ENCODE data around the gene NRIP1.

NRIP1 gene, protein sequence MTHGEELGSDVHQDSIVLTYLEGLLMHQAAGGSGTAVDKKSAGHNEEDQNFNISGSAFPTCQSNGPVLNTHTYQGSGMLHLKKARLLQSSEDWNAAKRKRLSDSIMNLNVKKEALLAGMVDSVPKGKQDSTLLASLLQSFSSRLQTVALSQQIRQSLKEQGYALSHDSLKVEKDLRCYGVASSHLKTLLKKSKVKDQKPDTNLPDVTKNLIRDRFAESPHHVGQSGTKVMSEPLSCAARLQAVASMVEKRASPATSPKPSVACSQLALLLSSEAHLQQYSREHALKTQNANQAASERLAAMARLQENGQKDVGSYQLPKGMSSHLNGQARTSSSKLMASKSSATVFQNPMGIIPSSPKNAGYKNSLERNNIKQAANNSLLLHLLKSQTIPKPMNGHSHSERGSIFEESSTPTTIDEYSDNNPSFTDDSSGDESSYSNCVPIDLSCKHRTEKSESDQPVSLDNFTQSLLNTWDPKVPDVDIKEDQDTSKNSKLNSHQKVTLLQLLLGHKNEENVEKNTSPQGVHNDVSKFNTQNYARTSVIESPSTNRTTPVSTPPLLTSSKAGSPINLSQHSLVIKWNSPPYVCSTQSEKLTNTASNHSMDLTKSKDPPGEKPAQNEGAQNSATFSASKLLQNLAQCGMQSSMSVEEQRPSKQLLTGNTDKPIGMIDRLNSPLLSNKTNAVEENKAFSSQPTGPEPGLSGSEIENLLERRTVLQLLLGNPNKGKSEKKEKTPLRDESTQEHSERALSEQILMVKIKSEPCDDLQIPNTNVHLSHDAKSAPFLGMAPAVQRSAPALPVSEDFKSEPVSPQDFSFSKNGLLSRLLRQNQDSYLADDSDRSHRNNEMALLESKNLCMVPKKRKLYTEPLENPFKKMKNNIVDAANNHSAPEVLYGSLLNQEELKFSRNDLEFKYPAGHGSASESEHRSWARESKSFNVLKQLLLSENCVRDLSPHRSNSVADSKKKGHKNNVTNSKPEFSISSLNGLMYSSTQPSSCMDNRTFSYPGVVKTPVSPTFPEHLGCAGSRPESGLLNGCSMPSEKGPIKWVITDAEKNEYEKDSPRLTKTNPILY (N-terminal part only)

DNA sequence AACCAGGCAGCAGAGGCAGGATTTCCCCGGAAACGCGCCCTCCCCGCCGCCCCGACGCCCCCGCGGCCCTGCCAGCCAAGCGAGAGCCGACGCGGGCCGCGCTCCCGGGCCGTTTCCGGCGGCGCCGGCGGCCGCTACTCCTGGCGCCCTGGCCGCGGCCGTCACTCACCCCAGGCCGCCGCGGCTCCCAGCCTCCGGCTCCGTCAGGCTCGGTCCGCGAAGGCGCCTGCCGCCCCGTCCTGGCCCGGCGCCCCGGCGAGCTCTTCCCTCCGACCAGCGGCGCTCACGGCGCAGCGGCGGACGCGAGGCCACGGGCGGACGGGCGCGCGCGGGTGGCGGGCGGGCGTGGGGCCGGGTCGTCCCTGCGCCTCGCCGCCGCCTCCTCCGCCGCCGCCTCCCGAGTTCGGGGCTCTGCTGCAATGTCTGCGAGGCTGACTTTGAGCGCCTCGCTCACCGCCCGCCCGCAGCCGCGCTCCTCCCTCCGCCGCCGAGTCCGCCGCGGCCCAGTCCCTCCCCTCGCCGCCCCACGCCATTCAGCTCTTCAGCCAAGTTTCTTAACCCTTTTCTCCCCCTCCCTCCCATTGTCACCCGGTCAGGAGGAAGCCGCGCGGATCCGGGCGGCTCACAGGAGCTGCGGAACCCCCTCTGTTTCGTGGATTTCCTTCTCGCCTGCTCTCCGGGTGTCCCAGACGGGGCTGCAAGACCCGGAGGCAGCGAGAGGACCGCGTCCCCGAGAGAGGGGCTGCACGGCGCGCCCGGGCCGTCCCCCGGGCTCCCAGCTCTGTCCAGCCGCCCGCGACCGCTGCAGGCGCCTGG is at the start of gene NRIP1:
Gene NRIP1 (minus strand): TSS at position 425 of the 816 bp plus-strand sequence. CDS start 96,808 bp downstream, outside the sequence.
- DNase-seq (ENCODE audit: low read depth in 1 of 2, low spot score in 1 of 2) = peak; percentile 62 to 64

DNA sequence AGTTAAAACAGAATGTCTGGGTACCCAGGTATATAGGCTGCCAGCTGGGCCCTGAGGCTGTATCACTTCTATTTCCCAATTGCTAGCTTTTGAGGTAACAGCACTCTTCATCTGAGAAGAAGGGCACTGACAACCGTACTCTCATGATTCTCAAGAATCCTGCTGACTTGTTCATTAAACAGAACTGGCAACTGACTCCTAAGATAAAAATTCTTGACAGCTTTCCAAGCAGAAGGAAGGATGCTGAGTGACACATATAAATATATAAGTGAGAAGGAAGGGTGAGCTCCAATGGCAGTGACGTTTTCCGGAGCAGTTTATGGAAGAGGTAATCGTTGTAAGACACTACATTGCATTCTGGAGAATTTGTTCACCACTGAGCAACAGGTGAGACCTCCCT is 48.1 kb upstream of the NRIP1 start:
- no peak for DNase-seq (ENCODE audit: low read depth in 1 of 2, low spot score in 1 of 2)

DNA sequence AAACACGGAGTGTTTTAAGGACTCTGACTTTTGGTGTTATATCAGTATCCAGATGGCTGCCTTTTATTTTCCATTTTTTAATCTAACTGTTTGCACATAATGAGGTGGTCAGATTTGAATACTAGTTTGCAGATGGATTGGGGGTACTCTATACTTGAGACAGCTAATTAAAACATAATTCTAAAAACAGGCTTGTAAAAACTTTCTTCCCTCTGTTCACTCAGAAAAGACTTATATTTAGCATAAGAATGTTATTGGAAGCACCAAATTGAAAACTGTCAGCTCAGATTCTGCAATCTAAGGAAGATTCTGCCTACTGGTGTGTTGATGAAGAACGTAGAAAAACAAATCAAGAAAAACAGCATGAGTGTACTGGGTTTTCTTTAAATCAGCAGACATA is 44.0 kb upstream of the NRIP1 start:
- no peak for DNase-seq (ENCODE audit: low read depth in 1 of 2, low spot score in 1 of 2)

DNA sequence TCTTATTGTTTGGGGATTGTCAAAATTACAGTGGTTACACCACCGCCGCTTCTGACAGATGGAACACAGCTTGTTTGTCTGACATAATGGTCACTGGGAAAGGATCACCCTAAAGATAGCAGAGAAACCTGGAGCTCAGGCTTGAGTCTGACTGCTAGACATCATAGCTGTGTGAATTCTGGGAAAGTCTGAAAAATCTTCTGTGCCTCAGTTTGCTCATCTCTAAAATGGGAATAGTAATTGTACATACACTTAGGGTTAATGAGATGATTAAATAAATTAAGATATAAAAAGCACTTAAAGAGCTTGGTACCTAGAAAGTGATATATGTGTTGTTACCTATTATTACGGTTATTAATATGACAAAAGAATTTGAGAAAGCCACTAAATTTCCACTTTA is 39.7 kb upstream of the NRIP1 start:
- no peak for DNase-seq (ENCODE audit: low read depth in 1 of 2, low spot score in 1 of 2)

DNA sequence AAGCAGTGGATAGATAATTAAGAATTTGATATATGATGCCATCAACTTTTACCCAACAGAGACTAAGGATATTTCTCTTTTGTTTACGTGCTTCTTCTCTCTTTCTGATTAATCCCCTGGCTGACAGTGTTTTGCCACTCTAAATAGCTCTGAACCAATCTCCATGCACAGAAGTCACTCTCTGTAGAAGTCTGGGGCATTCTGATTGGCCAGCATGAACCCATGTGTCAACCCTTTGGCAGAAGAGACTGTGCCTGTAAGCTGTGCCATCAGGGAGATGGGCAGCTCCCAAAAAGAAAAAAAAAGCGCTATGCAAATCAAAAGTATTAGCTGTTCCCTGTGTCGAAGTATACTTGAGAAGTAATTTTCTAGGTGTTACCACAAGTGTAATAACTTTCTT is 34.1 kb upstream of the NRIP1 start:
- DNase-seq (ENCODE audit: low read depth in 1 of 2, low spot score in 1 of 2) = no peak

DNA sequence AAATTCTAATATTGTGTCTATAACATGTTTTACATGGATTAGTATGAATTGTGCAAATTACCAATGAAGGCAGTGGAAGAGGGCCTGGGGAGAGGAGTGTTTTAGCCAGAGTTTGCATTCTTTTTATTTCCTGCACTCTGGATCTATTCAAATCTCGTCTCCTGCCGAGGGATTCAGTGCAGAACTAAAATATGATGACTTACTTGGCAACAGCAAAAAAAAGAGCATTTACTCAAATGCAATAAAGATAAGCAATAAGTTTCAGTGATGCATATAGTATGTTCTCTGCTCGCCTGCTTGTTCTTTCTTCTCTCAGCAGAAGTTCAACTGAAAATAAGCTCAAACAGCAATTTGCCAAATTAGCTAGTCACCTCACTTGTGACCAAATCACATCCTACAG is 33.4 kb upstream of the NRIP1 start:
- DNase-seq (ENCODE audit: low read depth in 1 of 2, low spot score in 1 of 2) = no peak

DNA sequence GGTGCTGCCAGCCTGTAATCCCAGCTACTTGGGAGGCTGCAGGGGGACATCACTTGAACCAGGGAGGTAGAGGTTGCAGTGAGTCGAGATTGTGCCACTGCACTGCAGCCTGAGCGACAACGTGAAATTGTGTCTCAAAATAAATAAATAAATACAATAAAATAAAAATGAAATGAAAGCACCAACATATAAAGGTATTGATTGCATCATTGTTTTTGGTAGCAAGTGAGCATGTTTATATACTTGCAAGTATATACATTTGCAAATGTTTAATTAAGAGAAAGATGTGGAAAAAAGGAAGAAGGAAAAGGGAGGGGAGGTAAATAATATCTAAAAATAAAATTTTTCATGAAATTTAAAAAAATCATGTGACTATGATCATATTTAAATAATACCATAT is 32.8 kb upstream of the NRIP1 start:
- DNase-seq (ENCODE audit: low read depth in 1 of 2, low spot score in 1 of 2) = no peak

DNA sequence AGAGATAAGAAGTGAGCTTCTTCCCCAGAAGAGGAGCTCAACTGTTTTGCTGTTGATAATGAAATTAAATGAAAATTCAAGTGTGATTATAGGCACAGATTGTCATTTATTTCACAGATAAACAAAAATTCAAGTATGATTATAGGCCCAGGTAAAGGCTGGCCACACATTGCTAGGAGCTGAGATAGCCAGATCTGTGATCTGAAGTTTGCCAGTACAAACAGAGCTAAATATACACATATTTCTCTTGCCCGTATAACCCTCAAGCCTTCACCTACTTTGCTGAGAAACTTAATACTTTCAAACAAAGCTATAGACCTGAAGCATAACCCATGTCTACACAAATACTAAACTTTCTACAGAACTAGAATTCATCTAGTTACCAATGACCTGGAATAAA is 31.3 kb upstream of the NRIP1 start:
- DNase-seq (ENCODE audit: low read depth in 1 of 2, low spot score in 1 of 2) = no peak

DNA sequence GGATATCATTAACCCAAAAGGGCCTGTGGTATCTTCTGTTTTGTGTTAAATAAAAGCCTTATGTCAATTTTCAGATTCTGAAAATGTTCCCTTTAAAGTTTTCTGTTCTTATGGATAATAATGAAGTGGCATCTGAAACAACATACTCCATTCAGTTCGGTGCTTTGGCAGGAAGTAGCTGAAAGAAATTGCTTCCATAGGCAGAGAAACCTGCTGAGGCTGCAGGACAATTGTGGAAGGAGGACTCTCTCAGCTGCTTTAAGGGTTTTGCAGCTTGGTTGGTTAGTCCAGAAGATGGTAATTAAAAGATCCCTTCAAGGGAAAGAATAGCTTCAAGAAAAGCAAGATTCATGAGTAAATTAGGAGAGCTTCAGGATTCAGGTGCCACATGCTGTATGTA is 30.5 kb upstream of the NRIP1 start:
- no peak for DNase-seq (ENCODE audit: low read depth in 1 of 2, low spot score in 1 of 2)

DNA sequence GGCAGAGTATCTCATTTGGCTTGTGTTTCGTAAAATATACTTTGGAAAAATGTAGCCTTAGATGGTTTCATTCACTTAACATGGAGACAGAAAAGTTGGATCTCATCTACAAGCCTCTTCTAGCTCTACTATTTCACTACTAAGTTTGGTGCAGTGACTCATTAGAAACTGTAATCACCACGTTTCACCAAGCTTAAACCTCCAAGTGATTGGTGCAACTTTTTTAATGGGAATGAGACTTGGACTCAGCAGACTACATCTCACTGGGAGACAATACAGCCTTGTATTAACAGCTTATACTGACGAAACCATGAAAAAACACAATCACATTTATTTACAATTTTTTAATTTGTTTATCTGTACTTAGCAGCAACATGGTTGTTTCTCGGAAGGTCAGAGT is 29.9 kb upstream of the NRIP1 start:
- DNase-seq (ENCODE audit: low read depth in 1 of 2, low spot score in 1 of 2) = no peak

DNA sequence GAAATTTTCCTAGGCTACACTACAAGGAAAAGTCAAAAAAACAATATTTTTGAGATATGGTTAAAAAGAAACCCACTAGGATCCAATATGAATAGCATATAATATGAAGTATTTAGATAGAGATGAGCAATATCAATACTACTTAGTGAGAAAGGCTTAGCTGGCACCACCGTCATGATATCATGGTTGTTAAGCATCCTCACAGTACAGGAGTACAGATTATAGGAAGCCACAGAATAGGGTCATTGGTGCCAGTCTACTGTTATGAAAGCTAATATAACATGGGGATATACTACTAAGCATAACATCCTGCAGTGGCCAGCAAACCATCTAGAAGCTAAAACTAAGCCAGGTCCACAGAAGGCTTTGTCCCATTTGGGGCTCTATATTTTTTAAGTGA is 28.4 kb upstream of the NRIP1 start:
- DNase-seq (ENCODE audit: low read depth in 1 of 2, low spot score in 1 of 2) = no peak

DNA sequence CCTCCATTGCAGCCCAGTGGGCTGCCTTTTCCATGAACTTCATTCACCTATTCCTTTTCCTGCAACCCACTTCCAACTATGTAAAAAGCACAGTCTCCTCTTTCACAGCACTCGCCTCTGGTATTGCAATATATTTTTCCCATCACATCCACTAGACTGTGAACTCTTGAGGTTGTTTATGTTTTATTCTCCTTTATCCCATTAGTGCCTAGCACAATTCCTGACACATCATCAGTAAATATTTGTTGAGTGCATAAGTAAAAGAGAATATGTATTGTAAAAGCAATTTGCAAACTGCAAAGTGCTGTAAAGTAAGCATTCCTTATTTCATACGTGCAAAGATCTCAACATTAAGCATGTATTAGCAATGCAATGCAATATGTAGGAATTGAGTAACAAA is 27.9 kb upstream of the NRIP1 start:
- DNase-seq (ENCODE audit: low read depth in 1 of 2, low spot score in 1 of 2) = no peak

DNA sequence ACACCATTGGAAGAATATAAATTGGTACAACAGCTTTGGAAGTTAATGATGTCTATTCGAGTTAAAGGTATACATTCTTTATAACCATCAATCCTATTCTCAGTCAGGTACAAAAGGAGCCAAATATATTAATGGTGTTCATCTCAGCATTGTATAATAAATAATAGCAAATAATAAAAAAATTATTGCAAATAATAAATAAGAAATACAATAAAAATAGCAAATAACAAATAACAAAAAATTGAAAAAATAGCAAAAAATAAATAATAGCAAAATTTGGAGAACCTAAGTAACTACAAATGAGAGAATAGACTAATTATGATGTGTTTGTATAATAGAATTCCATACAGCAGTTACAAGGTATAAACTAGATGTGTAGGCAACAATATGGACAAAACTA is 25.6 kb upstream of the NRIP1 start:
- DNase-seq (ENCODE audit: low read depth in 1 of 2, low spot score in 1 of 2) = no peak

DNA sequence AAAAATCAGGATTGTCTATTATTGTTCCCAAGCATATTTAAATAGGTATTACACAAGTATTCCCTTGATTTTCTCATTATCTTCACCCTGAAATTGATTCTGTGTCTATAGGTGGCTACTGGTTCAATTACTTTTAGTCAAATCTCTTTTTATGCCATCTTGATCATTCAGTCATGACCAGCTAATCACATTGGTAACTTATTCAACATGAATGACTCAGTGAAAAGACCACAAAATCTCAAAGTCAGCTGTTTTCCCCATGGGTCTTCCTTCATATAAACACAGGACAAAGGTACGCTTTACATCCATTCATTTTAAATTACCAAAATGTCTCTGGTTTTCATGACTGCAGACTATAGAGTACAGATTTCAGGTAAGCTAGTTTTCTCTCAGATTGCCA is 23.7 kb upstream of the NRIP1 start:
- no peak for DNase-seq (ENCODE audit: low read depth in 1 of 2, low spot score in 1 of 2)

DNA sequence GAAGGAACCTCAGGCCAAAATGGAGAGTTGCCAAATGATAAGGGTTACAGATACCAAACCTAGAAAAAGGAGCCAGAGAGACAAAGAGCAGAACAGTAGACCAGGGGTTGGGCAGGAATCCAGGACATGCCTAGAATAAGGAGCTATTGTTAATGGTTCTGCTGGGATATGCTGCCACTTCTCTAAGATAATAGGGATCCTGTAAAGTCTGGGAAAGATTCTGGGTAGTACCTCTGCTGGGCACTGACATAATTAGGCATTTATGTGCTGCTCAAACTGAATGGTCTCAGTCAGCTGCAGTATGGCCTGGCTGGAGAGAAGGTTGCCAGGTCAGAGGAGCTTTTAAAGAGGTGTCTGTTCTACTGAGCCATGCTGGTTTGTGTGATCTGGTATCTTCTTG is 19.9 kb upstream of the NRIP1 start:
- DNase-seq (ENCODE audit: low read depth in 1 of 2, low spot score in 1 of 2) = no peak

DNA sequence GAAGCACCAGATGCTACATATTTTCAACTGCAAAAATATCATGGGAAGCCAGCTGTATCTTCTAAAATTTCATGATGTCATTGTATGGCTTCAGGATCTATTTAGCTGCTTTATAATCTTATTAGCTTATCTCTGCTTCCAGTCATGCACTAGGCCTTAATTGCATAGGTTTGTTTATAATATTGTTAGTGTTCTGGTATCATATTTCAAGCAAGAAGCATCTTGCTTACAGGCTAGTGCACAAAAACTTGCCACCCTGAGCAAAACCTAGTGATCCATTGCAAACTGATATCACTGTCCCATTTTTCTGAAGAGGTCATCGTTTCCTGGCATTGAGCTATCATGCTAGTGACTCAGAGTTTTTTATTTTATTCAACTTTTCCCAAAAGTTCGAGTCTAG is 15.7 kb upstream of the NRIP1 start:
- DNase-seq (ENCODE audit: low read depth in 1 of 2, low spot score in 1 of 2) = no peak

DNA sequence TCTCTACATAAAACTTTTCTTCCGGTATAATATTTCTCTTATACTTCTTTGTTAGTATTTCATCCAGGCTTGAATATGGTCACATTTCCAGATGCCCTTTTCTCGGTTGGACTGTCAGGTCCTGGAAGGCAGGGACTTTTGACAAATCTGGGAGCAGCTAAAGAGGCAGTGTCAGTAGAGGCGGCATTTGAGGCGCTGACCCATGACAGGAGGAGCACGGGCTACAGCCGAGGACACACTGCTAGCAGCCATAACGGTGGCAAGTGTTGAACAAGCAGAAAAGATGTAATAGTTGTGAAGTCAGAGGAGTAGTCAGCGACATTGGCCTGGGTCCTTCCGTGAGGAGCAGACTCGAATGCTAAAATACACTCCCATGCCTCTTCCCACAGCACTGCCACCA is 14.5 kb upstream of the NRIP1 start:
- DNase-seq (ENCODE audit: low read depth in 1 of 2, low spot score in 1 of 2) = no peak

DNA sequence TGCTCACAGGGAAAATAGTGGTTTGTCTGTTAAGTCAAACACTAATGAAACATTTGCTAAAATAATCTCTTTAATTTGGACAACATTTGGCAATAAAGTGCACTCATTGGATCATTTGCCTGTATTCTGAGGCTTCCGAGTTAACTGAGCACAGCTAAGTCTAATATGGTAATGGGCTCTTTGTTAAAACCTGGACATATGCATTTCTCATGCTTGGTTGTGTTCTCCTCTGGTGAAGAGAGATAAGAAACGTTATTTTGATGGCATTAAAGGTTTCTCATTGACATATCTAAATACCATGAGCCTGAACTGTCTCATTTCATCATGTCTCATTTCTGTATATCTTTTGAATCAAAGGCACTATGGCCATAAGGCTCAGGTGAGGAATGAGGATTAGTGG is 13.4 kb upstream of the NRIP1 start:
- DNase-seq (ENCODE audit: low read depth in 1 of 2, low spot score in 1 of 2) = no peak

DNA sequence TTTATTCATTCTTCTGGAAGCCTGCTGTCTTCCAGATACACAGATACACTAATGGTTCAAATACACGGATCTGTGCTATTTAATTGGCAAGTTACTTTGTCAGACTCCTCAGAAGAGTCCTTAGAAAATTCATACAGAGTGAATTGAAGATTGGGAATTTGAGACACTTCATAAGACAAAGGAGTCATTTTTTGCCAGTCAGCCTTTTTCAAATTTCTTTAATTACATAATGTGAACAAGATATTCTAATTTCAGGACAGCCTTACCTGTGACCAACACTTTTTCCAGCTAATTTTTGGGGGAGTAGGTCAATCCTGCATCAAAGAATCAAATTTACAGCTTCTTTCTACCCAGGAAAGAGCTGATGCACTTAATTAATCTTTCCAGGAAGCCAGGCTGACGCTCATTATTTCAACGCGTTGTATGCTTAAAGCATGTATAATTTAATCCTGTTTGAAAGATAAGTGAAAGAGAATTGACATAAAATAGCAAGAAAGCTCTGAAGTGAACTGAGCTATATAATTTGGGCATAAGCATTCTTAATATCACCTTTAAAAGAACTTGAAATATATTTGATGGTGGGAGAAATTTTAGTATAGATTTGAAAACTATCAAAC is 12.8 kb upstream of the NRIP1 start:
- no peak for DNase-seq (ENCODE audit: low read depth in 1 of 2, low spot score in 1 of 2)

DNA sequence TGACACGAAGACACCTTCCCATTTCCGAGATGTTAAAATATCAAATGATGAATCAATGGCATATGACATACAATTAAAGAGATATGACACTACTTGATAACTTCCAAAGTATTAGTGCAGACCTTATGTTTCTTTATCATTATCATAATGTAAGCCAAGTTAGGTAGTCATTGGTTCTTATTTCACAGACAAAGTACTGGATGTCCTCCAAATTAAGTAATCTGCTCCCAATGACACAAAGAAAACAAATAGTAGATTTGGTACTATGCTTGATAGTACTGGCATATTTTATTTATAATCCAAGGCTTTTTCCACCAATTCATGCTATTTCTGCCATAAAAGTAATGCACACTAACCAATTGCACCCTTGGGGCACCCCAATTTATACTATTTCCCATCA is 11.9 kb upstream of the NRIP1 start:
- no peak for DNase-seq (ENCODE audit: low read depth in 1 of 2, low spot score in 1 of 2)

DNA sequence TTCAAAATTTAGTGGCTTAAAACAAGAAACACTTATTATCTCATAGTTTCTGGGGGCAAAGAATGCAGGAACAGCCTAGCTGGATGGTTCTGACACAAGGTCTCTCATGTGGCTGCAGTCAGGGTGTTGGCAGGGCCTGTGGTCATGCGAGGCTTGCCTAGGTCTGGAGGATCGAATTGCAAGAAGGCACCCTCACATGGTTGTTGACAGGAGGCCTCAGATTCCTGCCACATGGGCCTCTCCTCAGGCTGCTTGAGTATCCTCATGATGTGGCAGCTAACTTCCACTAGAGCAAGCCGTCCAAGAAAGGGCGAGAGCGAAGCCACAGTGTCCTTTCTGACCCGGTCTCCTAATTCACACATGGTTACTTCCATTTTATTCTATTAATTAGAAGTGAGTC is 6.2 kb upstream of the NRIP1 start:
- no peak for DNase-seq (ENCODE audit: low read depth in 1 of 2, low spot score in 1 of 2)

All from activated CD4-positive, alpha-beta T cell treated with anti-CD3 and anti-CD28 coated beads, Interleukin-2, amount 50 U/mL, for 24 hours (primary cell).